Glutamatergic neuron (in vitro differentiated cells): ENCODE results near the gene RPS6KA2. TPM values are rescaled to one million over a fixed set of nuclear protein-coding genes. Genes with fewer than 3 reads are reported as not detected.

ENCODE experiments used
- DNase-seq: peaks from one replicate; pipeline ENCODE4 v3.0.0; 2022
- H3K27ac Mint-ChIP-seq: one replicate; pipeline ENCODE4 v1.8.0; 2020; ENCODE audit warnings: mild to moderate bottlenecking, mixed read lengths, inconsistent platforms; ENCODE audit not compliant: unreplicated experiment
- H3K27me3 Mint-ChIP-seq: one replicate; pipeline ENCODE4 v1.8.0; 2020; ENCODE audit warnings: mild to moderate bottlenecking, moderate library complexity, mixed read lengths, inconsistent platforms; ENCODE audit not compliant: unreplicated experiment
- H3K36me3 Mint-ChIP-seq: one replicate; pipeline ENCODE4 v1.8.0; 2020; ENCODE audit warnings: mild to moderate bottlenecking, mixed read lengths, inconsistent platforms; ENCODE audit not compliant: unreplicated experiment
- H3K4me1 Mint-ChIP-seq: one replicate; pipeline ENCODE4 v1.8.0; 2020; ENCODE audit warnings: mild to moderate bottlenecking, low read depth, mixed read lengths, inconsistent platforms; ENCODE audit not compliant: unreplicated experiment
- H3K4me3 Mint-ChIP-seq: one replicate; pipeline ENCODE4 v1.8.0; 2020; ENCODE audit warnings: mild to moderate bottlenecking, mixed read lengths, inconsistent platforms; ENCODE audit not compliant: unreplicated experiment
- H3K9me3 Mint-ChIP-seq: one replicate; pipeline ENCODE4 v1.8.0; 2020; ENCODE audit warnings: mild to moderate bottlenecking, moderate library complexity, mixed read lengths, inconsistent platforms; ENCODE audit not compliant: unreplicated experiment
- total RNA-seq: library from RNA; stranded (reverse); fragmentation: NEBNext Ultra II Directional; extraction: Animal tissue kit (Norgen Biotek cat#: 25700); gene quantifications from one replicate; pipeline ENCODE4 v1.2.1, GENCODE V29; 2021; ENCODE audit not compliant: unreplicated experiment
- TF ChIP-seq, protein P1 (sequence below): fragments of 200-600 bp; sonication (generic); IDR thresholded peaks from one replicate; pipeline ENCODE4 v1.5.0; 2021; ENCODE audit not compliant: partially characterized antibody, unreplicated experiment

RPS6KA2 gene
- total RNA-seq, 1 donor from 2014 or later = 109 TPM

DNA sequence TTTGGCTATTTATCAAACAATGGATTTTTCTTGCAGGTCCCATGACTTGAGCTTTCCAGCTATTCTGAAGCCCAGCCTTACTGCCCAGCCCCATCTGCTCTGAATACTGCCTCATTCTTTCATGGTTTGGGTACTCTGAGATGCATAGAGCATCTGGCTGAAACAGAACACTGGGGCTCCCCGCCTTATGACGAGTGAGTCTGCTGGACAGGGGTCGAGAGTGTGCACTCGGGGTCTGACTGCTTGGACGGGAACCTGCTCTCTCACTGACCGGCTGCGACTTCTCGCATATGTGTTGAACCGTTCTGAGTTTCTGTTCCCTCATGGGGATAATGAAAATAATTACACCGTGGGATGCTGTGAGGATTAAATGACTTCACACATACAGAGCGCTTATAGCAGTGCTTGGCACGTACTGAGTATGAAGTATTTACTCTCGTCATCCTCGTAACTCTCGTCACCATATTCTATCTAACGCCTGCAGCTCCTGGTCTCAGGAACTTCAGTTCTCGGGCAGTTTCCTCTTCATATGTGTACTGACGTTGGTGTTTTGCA is 184.8 kb downstream of the RPS6KA2 start:
- peak; percentile 48 for DNase-seq

DNA sequence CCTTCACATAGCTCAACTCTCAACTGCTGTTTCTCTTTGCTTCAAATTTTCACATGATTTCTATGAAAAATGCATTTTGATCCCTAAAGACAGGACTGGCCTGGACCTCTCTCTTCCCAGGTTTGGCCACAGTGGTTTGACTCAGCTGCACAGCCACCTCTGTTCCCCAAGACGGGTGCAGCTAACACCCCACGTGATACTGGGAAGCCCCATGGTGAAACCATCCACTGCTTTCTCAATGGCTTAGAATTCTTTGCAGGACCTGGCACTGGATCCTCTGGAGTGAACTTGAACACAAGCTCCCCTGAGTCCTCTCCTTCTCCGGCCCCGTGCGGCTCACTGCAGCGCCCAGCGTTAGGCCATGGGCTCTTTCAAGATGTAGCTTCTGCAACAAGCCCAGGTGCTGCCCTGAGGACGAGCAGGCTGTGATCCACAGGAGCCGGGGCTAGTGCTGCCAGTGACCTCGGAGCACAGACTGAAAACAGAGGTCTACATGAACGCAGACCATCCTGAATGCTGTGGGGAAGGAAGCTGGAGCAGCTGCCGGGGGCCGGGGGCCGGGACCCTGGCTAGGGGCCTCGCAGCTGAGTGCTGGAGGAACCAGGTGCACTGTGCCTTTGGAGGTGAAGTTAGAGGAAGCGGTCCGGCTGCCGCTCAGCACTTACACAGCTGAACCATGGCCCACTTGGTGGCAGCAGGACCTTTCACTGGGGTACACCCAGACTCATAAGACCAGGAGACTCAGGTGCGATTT is 185.5 kb downstream of the RPS6KA2 start:
- no peak for DNase-seq
- Mint-ChIP-seq H3K27me3 (peaks cover 22% of the 10 kb centered on the region), H3K9me3 (peaks cover 24% of the 10 kb centered on the region), H3K36me3 (peaks cover 8% of the 10 kb centered on the region), H3K4me1 (peaks cover 65% of the 10 kb centered on the region), H3K27ac (peak overlapping the region; percentile 92), H3K4me3 (peak overlapping the region; percentile 1)
- TF ChIP-seq, protein P1, sequence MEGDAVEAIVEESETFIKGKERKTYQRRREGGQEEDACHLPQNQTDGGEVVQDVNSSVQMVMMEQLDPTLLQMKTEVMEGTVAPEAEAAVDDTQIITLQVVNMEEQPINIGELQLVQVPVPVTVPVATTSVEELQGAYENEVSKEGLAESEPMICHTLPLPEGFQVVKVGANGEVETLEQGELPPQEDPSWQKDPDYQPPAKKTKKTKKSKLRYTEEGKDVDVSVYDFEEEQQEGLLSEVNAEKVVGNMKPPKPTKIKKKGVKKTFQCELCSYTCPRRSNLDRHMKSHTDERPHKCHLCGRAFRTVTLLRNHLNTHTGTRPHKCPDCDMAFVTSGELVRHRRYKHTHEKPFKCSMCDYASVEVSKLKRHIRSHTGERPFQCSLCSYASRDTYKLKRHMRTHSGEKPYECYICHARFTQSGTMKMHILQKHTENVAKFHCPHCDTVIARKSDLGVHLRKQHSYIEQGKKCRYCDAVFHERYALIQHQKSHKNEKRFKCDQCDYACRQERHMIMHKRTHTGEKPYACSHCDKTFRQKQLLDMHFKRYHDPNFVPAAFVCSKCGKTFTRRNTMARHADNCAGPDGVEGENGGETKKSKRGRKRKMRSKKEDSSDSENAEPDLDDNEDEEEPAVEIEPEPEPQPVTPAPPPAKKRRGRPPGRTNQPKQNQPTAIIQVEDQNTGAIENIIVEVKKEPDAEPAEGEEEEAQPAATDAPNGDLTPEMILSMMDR = no peak

More for the DNA sequence above, 184.8 kb downstream of the RPS6KA2 start:
- H3K4me1 Mint-ChIP-seq = peaks cover 64% of the 10 kb centered on the region
- H3K27me3 Mint-ChIP-seq = peaks cover 22% of the 10 kb centered on the region
- peak overlapping the region; percentile 84 for H3K27ac Mint-ChIP-seq
- peaks cover 24% of the 10 kb centered on the region for H3K9me3 Mint-ChIP-seq
- peaks cover 14% of the 10 kb centered on the region for H3K36me3 Mint-ChIP-seq
- TF ChIP-seq, protein P1 = no peak
- peak overlapping the region; percentile 52 for H3K4me3 Mint-ChIP-seq

DNA sequence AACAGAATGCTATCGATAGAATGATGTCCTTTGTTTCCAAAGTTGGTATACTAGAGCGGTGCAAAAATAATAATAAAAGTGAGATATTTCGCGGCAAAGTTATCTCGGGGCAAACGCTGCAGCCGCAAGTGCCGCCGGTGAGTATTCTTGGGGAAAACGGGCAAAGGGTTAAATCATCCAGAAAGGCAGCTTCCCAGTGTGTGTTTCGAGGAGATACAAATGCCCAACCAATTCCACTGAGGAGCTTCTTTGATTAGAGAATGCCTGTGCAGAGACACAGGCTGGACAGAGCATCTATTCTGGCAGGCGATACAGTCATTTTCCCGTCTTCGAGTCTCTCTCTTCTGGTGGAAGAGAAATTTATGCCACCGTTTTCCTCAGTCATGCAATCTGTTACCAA is 186.3 kb downstream of the RPS6KA2 start:
- H3K27me3 Mint-ChIP-seq = peaks cover 27% of the 10 kb centered on the region
- H3K4me3 Mint-ChIP-seq = peak overlapping the region; percentile 1
- H3K36me3 Mint-ChIP-seq = peaks cover 4% of the 10 kb centered on the region
- no peak for DNase-seq
- H3K9me3 Mint-ChIP-seq = peaks cover 27% of the 10 kb centered on the region
- peaks cover 70% of the 10 kb centered on the region for H3K4me1 Mint-ChIP-seq
- peak overlapping the region; percentile 92 for H3K27ac Mint-ChIP-seq
- TF ChIP-seq, protein P1 = no peak

DNA sequence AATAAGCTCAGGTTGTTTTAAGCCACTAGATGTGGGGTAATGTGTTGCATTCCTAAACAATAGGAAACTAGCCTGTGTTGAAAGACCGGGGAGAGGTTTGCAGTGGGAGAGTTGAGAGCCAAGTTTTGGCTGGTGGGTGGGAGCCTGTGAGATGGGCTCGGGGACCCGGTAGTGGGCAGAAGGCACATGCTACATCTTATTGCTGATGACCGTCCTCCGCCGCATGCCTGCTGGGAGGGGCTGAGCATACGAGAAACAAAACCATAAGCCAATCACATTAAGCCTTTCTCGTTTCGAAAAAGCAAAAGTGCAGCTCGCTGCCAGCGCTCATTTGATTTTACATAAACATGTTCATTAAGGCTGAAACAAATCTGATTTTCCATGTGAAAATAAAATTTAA is 186.9 kb downstream of the RPS6KA2 start:
- H3K27ac Mint-ChIP-seq = peak overlapping the region; percentile 90
- peaks cover 29% of the 10 kb centered on the region for H3K27me3 Mint-ChIP-seq
- TF ChIP-seq, protein P1 = no peak
- peak overlapping the region; percentile 70 for H3K4me3 Mint-ChIP-seq
- H3K4me1 Mint-ChIP-seq = peaks cover 69% of the 10 kb centered on the region
- H3K9me3 Mint-ChIP-seq = peaks cover 25% of the 10 kb centered on the region
- H3K36me3 Mint-ChIP-seq = no peaks in the 10 kb centered on the region
- DNase-seq = peak; percentile 48
